ENCODE data around the gene CITED2.
A peak's percentile ranks its signal among the peaks of the same experiment; 100 is the strongest.

The CITED2 gene

GRCh38 chr6:139381216-139381865, 6.9 kb upstream of the CITED2 start:
- DNase-seq, result no peak

GRCh38 chr6:139380611-139381010, 6.2 kb upstream of the CITED2 start:
- DNase-seq, result no peak

GRCh38 chr6:139380168-139380567, 5.7 kb upstream of the CITED2 start:
- DNase-seq, result no peak

GRCh38 chr6:139378882-139379341, 4.5 kb upstream of the CITED2 start:
- no peak for DNase-seq

GRCh38 chr6:139378226-139378625, 3.8 kb upstream of the CITED2 start:
- no peak for DNase-seq

GRCh38 chr6:139376604-139377218, 2.3 kb upstream of the CITED2 start:
- DNase-seq, result no peak

GRCh38 chr6:139376017-139376330, 1.5 kb upstream of the CITED2 start:
- DNase-seq, result peak; percentile 45

GRCh38 chr6:139375226-139376016, 973 bp upstream of the CITED2 start:
- peak; percentile 87 for DNase-seq

GRCh38 chr6:139373928-139374356, 506 bp downstream of the CITED2 start:
- no peak for DNase-seq

GRCh38 chr6:139373154-139373927, 1.1 kb downstream of the CITED2 start:
- DNase-seq, result peak; percentile 79

- DNase-seq, result peak; percentile 27
These were observed 1.9 kb downstream of the CITED2 start for GRCh38 chr6:139372326-139373153.

- no peak for DNase-seq
These were observed 2.8 kb downstream of the CITED2 start for GRCh38 chr6:139371421-139372203.

GRCh38 chr6:139370999-139371345, 3.5 kb downstream of the CITED2 start:
- no peak for DNase-seq

GRCh38 chr6:139370283-139370998, 4.0 kb downstream of the CITED2 start:
- no peak for DNase-seq

GRCh38 chr6:139369568-139370282, 4.7 kb downstream of the CITED2 start:
- peak; percentile 34 for DNase-seq

GRCh38 chr6:139369068-139369467, 5.4 kb downstream of the CITED2 start:
- DNase-seq, result no peak

- DNase-seq, result no peak
These were observed 5.8 kb downstream of the CITED2 start for GRCh38 chr6:139368661-139369060.

GRCh38 chr6:139367810-139368351, 6.6 kb downstream of the CITED2 start:
- no peak for DNase-seq

- DNase-seq, result no peak
These were observed 9.5 kb downstream of the CITED2 start for GRCh38 chr6:139364982-139365379.

All from CD4-positive, alpha-beta T cell treated with Interleukin-6 for 4 hours (primary cell).